ENCODE measurements around the gene RAPGEF6. TPM values are rescaled to one million over a fixed set of nuclear protein-coding genes. Genes with fewer than 3 reads are reported as not detected.
"Not testable (repeated sequence)": the region's sequence is repeated elsewhere in the genome, so short reads cannot be mapped to it uniquely, and the experiment has no call there.

Gene RAPGEF6
- total RNA-seq, 1 donor from 2014 or later, result 29.1 TPM

- H3K4me1 Mint-ChIP-seq (ENCODE audit: low read depth), result peaks cover 16% of the 10 kb centered on the region
- H3K9me3 Mint-ChIP-seq (ENCODE audit: low read depth), result no peaks in the 10 kb centered on the region
- DNase-seq (ENCODE audit: low spot score, unreplicated experiment), result no peak
- no peaks in the 10 kb centered on the region for H3K27me3 Mint-ChIP-seq
- H3K4me3 Mint-ChIP-seq (ENCODE audit: low read depth), result no peak overlapping the region
- TF ChIP-seq, protein P1, sequence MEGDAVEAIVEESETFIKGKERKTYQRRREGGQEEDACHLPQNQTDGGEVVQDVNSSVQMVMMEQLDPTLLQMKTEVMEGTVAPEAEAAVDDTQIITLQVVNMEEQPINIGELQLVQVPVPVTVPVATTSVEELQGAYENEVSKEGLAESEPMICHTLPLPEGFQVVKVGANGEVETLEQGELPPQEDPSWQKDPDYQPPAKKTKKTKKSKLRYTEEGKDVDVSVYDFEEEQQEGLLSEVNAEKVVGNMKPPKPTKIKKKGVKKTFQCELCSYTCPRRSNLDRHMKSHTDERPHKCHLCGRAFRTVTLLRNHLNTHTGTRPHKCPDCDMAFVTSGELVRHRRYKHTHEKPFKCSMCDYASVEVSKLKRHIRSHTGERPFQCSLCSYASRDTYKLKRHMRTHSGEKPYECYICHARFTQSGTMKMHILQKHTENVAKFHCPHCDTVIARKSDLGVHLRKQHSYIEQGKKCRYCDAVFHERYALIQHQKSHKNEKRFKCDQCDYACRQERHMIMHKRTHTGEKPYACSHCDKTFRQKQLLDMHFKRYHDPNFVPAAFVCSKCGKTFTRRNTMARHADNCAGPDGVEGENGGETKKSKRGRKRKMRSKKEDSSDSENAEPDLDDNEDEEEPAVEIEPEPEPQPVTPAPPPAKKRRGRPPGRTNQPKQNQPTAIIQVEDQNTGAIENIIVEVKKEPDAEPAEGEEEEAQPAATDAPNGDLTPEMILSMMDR (IDR thresholded peaks at IDR 0.05; ENCODE audit: unreplicated experiment), result no peak
- H3K36me3 Mint-ChIP-seq (ENCODE audit: insufficient read depth), result peaks cover 2% of the 10 kb centered on the region
- H3K27ac Mint-ChIP-seq, result peak overlapping the region; percentile 19
Observed at GRCh38 chr5:131381021-131381420, 254.0 kb downstream of the RAPGEF6 start.

- not testable (repeated sequence) for H3K27ac Mint-ChIP-seq; H3K4me3 Mint-ChIP-seq (ENCODE audit: low read depth); DNase-seq (ENCODE audit: low spot score, unreplicated experiment); H3K27me3 Mint-ChIP-seq; H3K9me3 Mint-ChIP-seq (ENCODE audit: low read depth); H3K36me3 Mint-ChIP-seq (ENCODE audit: insufficient read depth)
- H3K4me1 Mint-ChIP-seq (ENCODE audit: low read depth), result peaks cover 16% of the 10 kb centered on the region
Observed at GRCh38 chr5:131380238-131380637, 254.8 kb downstream of the RAPGEF6 start.

DNA sequence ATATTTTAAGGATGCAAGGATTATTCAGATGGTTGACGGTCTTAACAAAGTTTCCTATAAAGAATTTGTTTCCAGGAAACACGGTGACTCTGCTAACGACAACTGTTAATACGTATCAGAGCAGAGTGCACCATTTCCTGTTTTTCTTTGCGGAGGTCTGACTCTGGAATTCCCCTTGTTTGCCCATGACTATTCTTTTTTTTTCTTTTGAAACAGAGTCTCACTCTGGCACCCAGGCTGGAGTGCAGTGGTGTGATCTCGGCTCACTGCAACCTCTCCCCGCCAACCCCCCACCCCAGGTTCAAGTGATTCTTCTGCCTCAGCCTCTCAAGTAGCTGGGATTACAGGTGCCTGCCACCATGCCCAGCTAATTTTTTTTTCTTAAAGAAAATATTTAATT, 255.3 kb downstream of the RAPGEF6 start:
- peaks cover 2% of the 10 kb centered on the region for H3K36me3 Mint-ChIP-seq (ENCODE audit: insufficient read depth)
- TF ChIP-seq, protein P1 (IDR thresholded peaks at IDR 0.05; ENCODE audit: unreplicated experiment), result no peak
- no peaks in the 10 kb centered on the region for H3K9me3 Mint-ChIP-seq (ENCODE audit: low read depth)
- peaks cover 16% of the 10 kb centered on the region for H3K4me1 Mint-ChIP-seq (ENCODE audit: low read depth)
- H3K27me3 Mint-ChIP-seq, result no peaks in the 10 kb centered on the region
- DNase-seq (ENCODE audit: low spot score, unreplicated experiment), result no peak
- H3K4me3 Mint-ChIP-seq (ENCODE audit: low read depth), result no peak overlapping the region
- H3K27ac Mint-ChIP-seq, result peak overlapping the region; percentile 51

GRCh38 chr5:131378721-131379541, 256.1 kb downstream of the RAPGEF6 start:
- H3K36me3 Mint-ChIP-seq (ENCODE audit: insufficient read depth), result peaks cover 2% of the 10 kb centered on the region
- peaks cover 16% of the 10 kb centered on the region for H3K4me1 Mint-ChIP-seq (ENCODE audit: low read depth)
- TF ChIP-seq, protein P1 (IDR thresholded peaks at IDR 0.05; ENCODE audit: unreplicated experiment), result no peak
- H3K27me3 Mint-ChIP-seq, result no peaks in the 10 kb centered on the region
- H3K9me3 Mint-ChIP-seq (ENCODE audit: low read depth), result no peaks in the 10 kb centered on the region
- H3K4me3 Mint-ChIP-seq (ENCODE audit: low read depth), result no peak overlapping the region
- H3K27ac Mint-ChIP-seq, result peak overlapping the region; percentile 49
- DNase-seq (ENCODE audit: low spot score, unreplicated experiment), result no peak

DNA sequence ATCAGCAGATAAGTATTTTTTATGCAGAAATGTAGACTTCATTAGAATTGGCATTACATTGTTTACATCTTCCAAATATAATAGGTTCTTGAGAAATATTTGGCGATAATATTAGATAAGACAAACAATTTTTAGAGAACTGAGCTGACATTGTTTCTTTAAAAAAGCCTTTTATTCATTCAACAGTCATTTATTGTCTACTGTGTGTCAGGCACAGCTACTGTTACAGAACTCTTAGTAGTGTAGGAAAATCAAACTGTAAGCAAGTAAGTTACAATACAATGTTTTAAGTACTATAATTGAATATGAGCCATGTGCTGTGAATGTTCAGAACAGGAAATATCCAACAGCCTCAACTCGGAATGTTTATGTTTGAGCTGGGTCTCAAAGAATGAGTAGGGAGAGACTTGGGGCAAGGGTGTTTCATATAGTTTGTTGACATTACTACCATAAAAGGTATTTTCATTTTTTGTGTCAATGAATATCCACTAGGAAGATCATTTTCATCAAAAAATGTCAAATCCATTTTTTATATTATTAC, 257.2 kb downstream of the RAPGEF6 start:
- Mint-ChIP-seq H3K4me1 (ENCODE audit: low read depth) (peaks cover 16% of the 10 kb centered on the region), H3K27me3 (no peaks in the 10 kb centered on the region), H3K27ac (no peak overlapping the region), H3K4me3 (ENCODE audit: low read depth) (no peak overlapping the region), H3K36me3 (ENCODE audit: insufficient read depth) (peaks cover 2% of the 10 kb centered on the region), H3K9me3 (ENCODE audit: low read depth) (no peaks in the 10 kb centered on the region)
- TF ChIP-seq, protein P1 (IDR thresholded peaks at IDR 0.05; ENCODE audit: unreplicated experiment), result no peak
- no peak for DNase-seq (ENCODE audit: low spot score, unreplicated experiment)
